Measurements from ENCODE around the gene LRBA. TPM values are rescaled to one million over a fixed set of nuclear protein-coding genes. Genes with fewer than 3 reads are reported as not detected.

LRBA gene
- total and polyA plus RNA-seq, 2 donors (not counting 3 experiments of a cell fraction or from before 2014, with no cell fraction given) = 18.0 to 35.1 TPM

- no peaks in the 10 kb centered on the region for H4K20me1 ChIP-seq (replicated peaks; ENCODE audit: control insufficient read depth, extremely low read depth, insufficient read depth, low read length)
- DNase-seq (ENCODE audit: low read depth, low spot score) (no peak), FAIRE-seq (no peak)
- TF ChIP-seq EZH2 (IDR thresholded peaks at IDR 0.05; ENCODE audit: borderline replicate concordance, low read depth, low read length, severe bottlenecking) = no peak
- TF ChIP-seq MAX (IDR thresholded peaks at IDR 0.05; ENCODE audit: insufficient read depth, insufficient read length) = no peak
- TF ChIP-seq GATA2 (IDR thresholded peaks at IDR 0.05; ENCODE audit: insufficient read depth, insufficient read length, low read depth, low read length) = no peak
- TF ChIP-seq POLR2A (IDR thresholded peaks at IDR 0.05; ENCODE audit: low read depth, low read length) = no peak
- no peak for TF ChIP-seq CTCF (IDR thresholded peaks at IDR 0.05; ENCODE audit: extremely low read depth in 1 of 2, insufficient read depth in 1 of 2, low read depth in 1 of 2, low read length in 2 of 2)
- no peaks in the 10 kb centered on the region for H3K9me3 ChIP-seq (replicated peaks; ENCODE audit: control insufficient read depth, insufficient read depth, low read length)
- intact Hi-C loops (cut with micrococcal nuclease) = no loop called here
- H2AFZ ChIP-seq (ENCODE audit: low read depth, low read length) = no peak overlapping the region
- no peaks in the 10 kb centered on the region for H3K36me3 ChIP-seq (ENCODE audit: control insufficient read depth in 2 of 2, extremely low read depth in 1 of 2, insufficient read depth in 2 of 2, low read length in 2 of 2)
- H3K4me2 ChIP-seq (ENCODE audit: insufficient read depth, low read length) = no peak overlapping the region
- ChIA-PET POLR2A (no interaction called here), CTCF (interaction anchor here (1.4 kb wide), 1 partner anchor 9 kb away, joined by 6 read pairs; no protein-coding TSS in a partner anchor)
- no peak overlapping the region for H3K27ac ChIP-seq (ENCODE audit: insufficient read depth, low read depth, low read length)
- no peaks in the 10 kb centered on the region for H3K9me1 ChIP-seq (replicated peaks; ENCODE audit: control insufficient read depth, extremely low read depth, insufficient read depth, low read length)
- no peak overlapping the region for H3K9ac ChIP-seq (replicated peaks; ENCODE audit: extremely low read depth, insufficient read depth, low read length)
- H3K27me3 ChIP-seq (ENCODE audit: control insufficient read depth in 2 of 2, insufficient read depth in 2 of 2, low read length in 2 of 2) = no peaks in the 10 kb centered on the region
- H3K4me3 ChIP-seq (replicated peaks in 1 of 3; ENCODE audit: insufficient read depth in 1 of 3, low read depth in 1 of 3, low read length in 3 of 3) = no peak overlapping the region
- dilution Hi-C loops (cut with MboI; ENCODE audit: extremely low pct_ligation_motif_present, low sequenced_read_pairs) = no loop called here
- no TSS peak for BruUV-seq (replicated peaks)
- H3K4me1 ChIP-seq (ENCODE audit: control insufficient read depth, extremely low read depth, insufficient read depth, low read length) = no peaks in the 10 kb centered on the region
- H3K79me2 ChIP-seq (ENCODE audit: control insufficient read depth, insufficient read depth, low read length) = no peaks in the 10 kb centered on the region
Measured at GRCh38 chr4:150252306-150252705, 762.8 kb downstream of the LRBA start.

- H3K9me3 ChIP-seq (replicated peaks; ENCODE audit: control insufficient read depth, insufficient read depth, low read length) = no peaks in the 10 kb centered on the region
- H3K4me1 ChIP-seq (ENCODE audit: control insufficient read depth, extremely low read depth, insufficient read depth, low read length) = no peaks in the 10 kb centered on the region
- CTCF ChIA-PET = interaction anchor here (1.4 kb wide), 1 partner anchor 9 kb away, joined by 6 read pairs; no protein-coding TSS in a partner anchor
- H4K20me1 ChIP-seq (replicated peaks; ENCODE audit: control insufficient read depth, extremely low read depth, insufficient read depth, low read length) = no peaks in the 10 kb centered on the region
- H3K9me1 ChIP-seq (replicated peaks; ENCODE audit: control insufficient read depth, extremely low read depth, insufficient read depth, low read length) = no peaks in the 10 kb centered on the region
- H3K4me2 ChIP-seq (ENCODE audit: insufficient read depth, low read length) = no peak overlapping the region
- intact Hi-C loops (cut with micrococcal nuclease) = no loop called here
- DNase-seq (ENCODE audit: low read depth, low spot score) (no peak), FAIRE-seq (no peak)
- H2AFZ ChIP-seq (ENCODE audit: low read depth, low read length) = no peak overlapping the region
- H3K79me2 ChIP-seq (ENCODE audit: control insufficient read depth, insufficient read depth, low read length) = no peaks in the 10 kb centered on the region
- dilution Hi-C loops (cut with MboI; ENCODE audit: extremely low pct_ligation_motif_present, low sequenced_read_pairs) = no loop called here
- H3K27ac ChIP-seq (ENCODE audit: insufficient read depth, low read depth, low read length) = no peak overlapping the region
- H3K27me3 ChIP-seq (ENCODE audit: control insufficient read depth in 2 of 2, insufficient read depth in 2 of 2, low read length in 2 of 2) = no peaks in the 10 kb centered on the region
- BruUV-seq (replicated peaks) = no TSS peak
- no peaks in the 10 kb centered on the region for H3K36me3 ChIP-seq (ENCODE audit: control insufficient read depth in 2 of 2, extremely low read depth in 1 of 2, insufficient read depth in 2 of 2, low read length in 2 of 2)
- TF ChIP-seq POLR2AphosphoS5 (IDR thresholded peaks at IDR 0.05; ENCODE audit: insufficient read depth, low read depth, low read length) (no peak), MYC (IDR thresholded peaks at IDR 0.05; ENCODE audit: low read depth, low read length) (no peak), GATA2 (IDR thresholded peaks at IDR 0.05; ENCODE audit: insufficient read depth, insufficient read length, low read depth, low read length) (no peak), FOS (IDR thresholded peaks at IDR 0.05; ENCODE audit: borderline replicate concordance, insufficient read depth, low read length) (no peak), MAX (IDR thresholded peaks at IDR 0.05; ENCODE audit: insufficient read depth, insufficient read length) (no peak), EZH2 (IDR thresholded peaks at IDR 0.05; ENCODE audit: borderline replicate concordance, low read depth, low read length, severe bottlenecking) (no peak), JUN (IDR thresholded peaks at IDR 0.05; ENCODE audit: borderline replicate concordance, insufficient read depth, insufficient read length, low read depth) (no peak), POLR2A (IDR thresholded peaks at IDR 0.05; ENCODE audit: low read depth, low read length) (no peak), CTCF (IDR thresholded peaks at IDR 0.05; ENCODE audit: extremely low read depth in 1 of 2, insufficient read depth in 1 of 2, low read depth in 1 of 2, low read length in 2 of 2) (no peak)
- H3K4me3 ChIP-seq (replicated peaks in 1 of 3; ENCODE audit: insufficient read depth in 1 of 3, low read depth in 1 of 3, low read length in 3 of 3) = no peak overlapping the region
- POLR2A ChIA-PET = no interaction called here
- H3K9ac ChIP-seq (replicated peaks; ENCODE audit: extremely low read depth, insufficient read depth, low read length) = no peak overlapping the region
Measured at GRCh38 chr4:150251752-150252190, 763.3 kb downstream of the LRBA start.
